CD4-positive, alpha-beta T cell treated with Interferon gamma for 1 hour (primary cell): ENCODE data around the gene YTHDF1.

ENCODE experiments used
- DNase-seq: peaks from one replicate; pipeline ENCODE4 v3.0.0-alpha.2; 2020

Gene YTHDF1

GRCh38 chr20:63153254-63154221, 62.4 kb downstream of the YTHDF1 start:
- no peak for DNase-seq

- DNase-seq: no peak
Measured at GRCh38 chr20:63152322-63153253, 63.3 kb downstream of the YTHDF1 start.

GRCh38 chr20:63151554-63152321, 64.2 kb downstream of the YTHDF1 start:
- DNase-seq: no peak

GRCh38 chr20:63150911-63151531, 64.9 kb downstream of the YTHDF1 start:
- DNase-seq: no peak

GRCh38 chr20:63150391-63150898, 65.5 kb downstream of the YTHDF1 start:
- no peak for DNase-seq

GRCh38 chr20:63149531-63150192, 66.3 kb downstream of the YTHDF1 start:
- DNase-seq: no peak

GRCh38 chr20:63148696-63149095, 67.2 kb downstream of the YTHDF1 start:
- DNase-seq: no peak

- no peak for DNase-seq
Measured at GRCh38 chr20:63147532-63147931, 68.4 kb downstream of the YTHDF1 start.
